ENCODE measurements around the gene INHBB. TPM values are rescaled to one million over a fixed set of nuclear protein-coding genes. Genes with fewer than 3 reads are reported as not detected.

INHBB gene
- total RNA-seq, 4 donors from 2014 or later = 0.15 to 2.5 (median 0.93) TPM

GRCh38 chr2:120373424-120373823 lies 27.5 kb downstream of the INHBB start:
- no peaks in the 10 kb centered on the region for H3K36me3 ChIP-seq
- WGBS, 2 donors = 49 to 61% methylated on average over 9 to 10 of the region's 10 CpGs
- no peak for DNase-seq
- H3K9me3 ChIP-seq = no peaks in the 10 kb centered on the region
- H3K4me3 ChIP-seq = no peak overlapping the region
- intact Hi-C loops (cut with DNase I) = no loop called here
- no peak for TF ChIP-seq POLR2A (IDR thresholded peaks at IDR 0.05)
- TF ChIP-seq CTCF (IDR thresholded peaks at IDR 0.05) = no peak
- peaks cover 0 to 57% (median 0%) of the 10 kb centered on the region in 4 donors for H3K27me3 ChIP-seq
- no peaks in the 10 kb centered on the region for H3K4me1 ChIP-seq
- no peak overlapping the region for H3K27ac ChIP-seq

GRCh38 chr2:120374821-120375220 lies 28.9 kb downstream of the INHBB start:
- Histone ChIP-seq H3K9me3 (no peaks in the 10 kb centered on the region), H3K4me1 (no peaks in the 10 kb centered on the region), H3K36me3 (no peaks in the 10 kb centered on the region), H3K27ac (no peak overlapping the region), H3K27me3 (peaks cover 0 to 71% (median 0%) of the 10 kb centered on the region in 4 donors), H3K4me3 (no peak overlapping the region)
- intact Hi-C loops (cut with DNase I) = no loop called here
- WGBS, 2 donors = 100% methylated on average over 1 of the region's 5 CpGs; no CpG with 5 or more reads in 1 of the 2 donors
- no peak for TF ChIP-seq CTCF (IDR thresholded peaks at IDR 0.05)
- DNase-seq = no peak

- no peak for DNase-seq
- Histone ChIP-seq H3K27ac (no peak overlapping the region), H3K9me3 (no peaks in the 10 kb centered on the region), H3K4me1 (no peaks in the 10 kb centered on the region), H3K36me3 (no peaks in the 10 kb centered on the region), H3K4me3 (no peak overlapping the region), H3K27me3 (peaks cover 0 to 77% (median 0%) of the 10 kb centered on the region in 4 donors)
- WGBS, 2 donors = 100% methylated on average over 2 to 6 of the region's 14 CpGs
- intact Hi-C loops (cut with DNase I) = no loop called here
- TF ChIP-seq POLR2A (IDR thresholded peaks at IDR 0.05) (no peak), CTCF (IDR thresholded peaks at IDR 0.05) (no peak)
Observed at GRCh38 chr2:120375251-120376020, 29.5 kb downstream of the INHBB start.

- Histone ChIP-seq H3K27me3 (peaks cover 0 to 84% (median 0%) of the 10 kb centered on the region in 4 donors), H3K4me3 (no peak overlapping the region), H3K36me3 (no peaks in the 10 kb centered on the region), H3K27ac (no peak overlapping the region), H3K9me3 (no peaks in the 10 kb centered on the region), H3K4me1 (no peaks in the 10 kb centered on the region)
- intact Hi-C loops (cut with DNase I) = no loop called here
- WGBS, 2 donors = 83 to 85% methylated on average over 9 to 11 of the region's 12 CpGs
- DNase-seq = no peak
- TF ChIP-seq CTCF (IDR thresholded peaks at IDR 0.05) (no peak), POLR2A (IDR thresholded peaks at IDR 0.05) (no peak)
Observed at GRCh38 chr2:120376101-120376500, 30.2 kb downstream of the INHBB start.

GRCh38 chr2:120376679-120377640 lies 31.0 kb downstream of the INHBB start:
- H3K27me3 ChIP-seq = peaks cover 0 to 86% (median 0%) of the 10 kb centered on the region in 4 donors
- DNase-seq = no peak
- WGBS, 2 donors = 73 to 79% methylated on average over 11 of the region's 19 CpGs
- TF ChIP-seq POLR2A (IDR thresholded peaks at IDR 0.05) (no peak), CTCF (IDR thresholded peaks at IDR 0.05) (no peak)
- intact Hi-C loops (cut with DNase I) = no loop called here
- no peaks in the 10 kb centered on the region for H3K4me1 ChIP-seq
- no peaks in the 10 kb centered on the region for H3K36me3 ChIP-seq
- no peaks in the 10 kb centered on the region for H3K9me3 ChIP-seq
- no peak overlapping the region for H3K27ac ChIP-seq
- H3K4me3 ChIP-seq = no peak overlapping the region
